ENCODE measurements around the gene EPHB1.

EPHB1 gene

GRCh38 chr3:134871818-134872217 lies 76.8 kb downstream of the EPHB1 start:
- Histone ChIP-seq H4K20me1 (ENCODE audit: insufficient read depth, low read length) (no peaks in the 10 kb centered on the region), H3K79me2 (ENCODE audit: insufficient read depth, low read length) (no peaks in the 10 kb centered on the region), H3F3A (ENCODE audit: insufficient read depth, low read length) (no peaks in the 10 kb centered on the region), H3K4me2 (ENCODE audit: low read length) (no peak overlapping the region), H3K27me3 (ENCODE audit: insufficient read depth, low read length) (0 out of 2 replicates have a peak, but pooled peaks cover 4% of the 10 kb centered on the region), H3K36me3 (ENCODE audit: insufficient read depth, low read length) (no peaks in the 10 kb centered on the region), H3K9me3 (ENCODE audit: low read length) (no peaks in the 10 kb centered on the region), H3K9me2 (ENCODE audit: low read depth, low read length) (no peaks in the 10 kb centered on the region), H3K4me3 (ENCODE audit: low read depth, low read length, poor library complexity, severe bottlenecking) (no peak overlapping the region), H3K27ac (ENCODE audit: low read depth, low read length, poor library complexity, severe bottlenecking) (no peak overlapping the region), H3K9ac (ENCODE audit: low read length) (no peak overlapping the region), H2AFZ (ENCODE audit: low read length) (no peak overlapping the region), H3K4me1 (ENCODE audit: insufficient read depth, low read length, severe bottlenecking) (no peaks in the 10 kb centered on the region)
- no peak for TF ChIP-seq CTCF (IDR thresholded peaks at IDR 0.05; ENCODE audit: low read length)
- TF ChIP-seq EZH2 (IDR thresholded peaks at IDR 0.05; ENCODE audit: borderline replicate concordance, low read length) = no peak

DNA sequence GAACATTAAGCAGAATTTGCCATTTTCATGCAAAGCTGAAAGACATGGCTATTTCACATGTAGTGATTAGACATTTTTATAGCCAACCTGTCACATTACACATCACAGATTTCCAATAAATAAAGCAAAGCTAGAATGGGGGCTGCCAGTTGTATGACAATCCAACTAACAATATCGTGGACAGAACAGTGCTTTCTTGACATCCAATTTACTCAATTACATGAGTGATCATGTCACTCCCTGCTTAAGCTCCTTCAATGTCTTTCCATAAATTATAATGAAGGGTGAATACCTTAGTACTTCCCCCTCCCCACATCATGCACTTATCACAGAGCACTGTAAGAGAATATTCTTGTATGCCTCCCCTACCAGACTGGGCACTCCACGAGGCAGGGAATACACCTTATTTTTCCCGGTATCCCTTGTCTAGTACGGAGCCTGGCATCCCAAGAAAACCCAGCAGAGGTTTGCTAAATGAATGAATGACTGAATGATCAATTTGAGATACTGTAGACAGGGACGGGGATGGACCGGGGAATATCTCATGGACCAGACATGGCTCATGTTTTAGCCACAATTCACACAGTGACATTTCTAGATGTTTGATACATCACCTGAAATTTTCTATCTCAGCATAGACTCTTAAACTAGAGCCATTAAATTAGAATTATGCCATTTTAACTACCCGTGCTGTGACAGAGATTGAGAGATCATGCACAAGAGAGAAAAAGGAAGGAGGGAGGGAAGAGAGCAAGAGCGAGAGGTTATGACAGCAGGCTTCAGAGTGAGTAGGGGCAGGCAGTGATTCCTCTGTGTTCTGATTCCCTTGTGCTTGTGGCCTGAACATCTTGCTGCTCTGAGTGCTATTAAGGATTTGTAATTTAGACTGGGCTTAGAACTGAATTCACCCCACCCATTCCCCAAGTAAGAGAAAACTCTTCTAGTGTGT lies 77.7 kb downstream of the EPHB1 start:
- Histone ChIP-seq H4K20me1 (ENCODE audit: insufficient read depth, low read length) (no peaks in the 10 kb centered on the region), H3K4me2 (ENCODE audit: low read length) (no peak overlapping the region), H3K9ac (ENCODE audit: low read length) (no peak overlapping the region), H3K9me2 (ENCODE audit: low read depth, low read length) (no peaks in the 10 kb centered on the region), H3K79me2 (ENCODE audit: insufficient read depth, low read length) (no peaks in the 10 kb centered on the region), H3K4me3 (ENCODE audit: low read depth, low read length, poor library complexity, severe bottlenecking) (no peak overlapping the region), H3K4me1 (ENCODE audit: insufficient read depth, low read length, severe bottlenecking) (no peaks in the 10 kb centered on the region), H3K9me3 (ENCODE audit: low read length) (no peaks in the 10 kb centered on the region), H2AFZ (ENCODE audit: low read length) (no peak overlapping the region), H3K27ac (ENCODE audit: low read depth, low read length, poor library complexity, severe bottlenecking) (no peak overlapping the region), H3F3A (ENCODE audit: insufficient read depth, low read length) (no peaks in the 10 kb centered on the region), H3K27me3 (ENCODE audit: insufficient read depth, low read length) (0 out of 2 replicates have a peak, but pooled peaks cover 4% of the 10 kb centered on the region), H3K36me3 (ENCODE audit: insufficient read depth, low read length) (no peaks in the 10 kb centered on the region)
- TF ChIP-seq EZH2 (IDR thresholded peaks at IDR 0.05; ENCODE audit: borderline replicate concordance, low read length) (no peak), CTCF (IDR thresholded peaks at IDR 0.05; ENCODE audit: low read length) (no peak)

GRCh38 chr3:134873789-134874188 lies 78.7 kb downstream of the EPHB1 start:
- H3K79me2 ChIP-seq (ENCODE audit: insufficient read depth, low read length) = no peaks in the 10 kb centered on the region
- H3F3A ChIP-seq (ENCODE audit: insufficient read depth, low read length) = no peaks in the 10 kb centered on the region
- H3K36me3 ChIP-seq (ENCODE audit: insufficient read depth, low read length) = no peaks in the 10 kb centered on the region
- no peaks in the 10 kb centered on the region for H4K20me1 ChIP-seq (ENCODE audit: insufficient read depth, low read length)
- no peak overlapping the region for H3K4me2 ChIP-seq (ENCODE audit: low read length)
- no peak overlapping the region for H3K27ac ChIP-seq (ENCODE audit: low read depth, low read length, poor library complexity, severe bottlenecking)
- no peak for TF ChIP-seq CTCF (IDR thresholded peaks at IDR 0.05; ENCODE audit: low read length)
- no peak for TF ChIP-seq EZH2 (IDR thresholded peaks at IDR 0.05; ENCODE audit: borderline replicate concordance, low read length)
- H3K9me2 ChIP-seq (ENCODE audit: low read depth, low read length) = no peaks in the 10 kb centered on the region
- H3K4me3 ChIP-seq (ENCODE audit: low read depth, low read length, poor library complexity, severe bottlenecking) = no peak overlapping the region
- no peak overlapping the region for H3K9ac ChIP-seq (ENCODE audit: low read length)
- H3K9me3 ChIP-seq (ENCODE audit: low read length) = no peaks in the 10 kb centered on the region
- no peaks in the 10 kb centered on the region for H3K4me1 ChIP-seq (ENCODE audit: insufficient read depth, low read length, severe bottlenecking)
- no peak overlapping the region for H2AFZ ChIP-seq (ENCODE audit: low read length)
- H3K27me3 ChIP-seq (ENCODE audit: insufficient read depth, low read length) = 0 out of 2 replicates have a peak, but pooled peaks cover 4% of the 10 kb centered on the region
